Raji (cell line): ENCODE results near the gene AP2A1.
A peak's percentile ranks its signal among the peaks of the same experiment; 100 is the strongest.

Experiments
- POLR2A ChIP-seq: IDR thresholded peaks from 2 replicates; pipeline ENCODE4 v1.6.1; 2011; ENCODE audit warnings: low read depth, low read length, control low read depth; ENCODE audit not compliant: insufficient read depth

The AP2A1 gene

GRCh38 chr19:49799798-49800376 lies 33.1 kb downstream of the AP2A1 start:
- TF ChIP-seq POLR2A, result no peak

GRCh38 chr19:49800771-49801170 lies 34.0 kb downstream of the AP2A1 start:
- no peak for TF ChIP-seq POLR2A

DNA sequence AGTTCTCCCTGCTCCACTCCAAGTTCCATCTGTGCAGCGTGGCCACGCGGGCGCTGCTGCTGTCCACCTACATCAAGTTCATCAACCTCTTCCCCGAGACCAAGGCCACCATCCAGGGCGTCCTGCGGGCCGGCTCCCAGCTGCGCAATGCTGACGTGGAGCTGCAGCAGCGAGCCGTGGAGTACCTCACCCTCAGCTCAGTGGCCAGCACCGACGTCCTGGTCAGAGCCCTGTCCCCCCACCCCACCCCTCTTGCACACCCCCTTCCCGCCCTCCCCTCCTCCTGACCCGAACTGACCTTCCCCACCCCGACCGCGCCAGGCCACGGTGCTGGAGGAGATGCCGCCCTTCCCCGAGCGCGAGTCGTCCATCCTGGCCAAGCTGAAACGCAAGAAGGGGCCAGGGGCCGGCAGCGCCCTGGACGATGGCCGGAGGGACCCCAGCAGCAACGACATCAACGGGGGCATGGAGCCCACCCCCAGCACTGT lies 34.6 kb downstream of the AP2A1 start:
- TF ChIP-seq POLR2A, result no peak

- no peak for TF ChIP-seq POLR2A
These were observed 35.3 kb downstream of the AP2A1 start for GRCh38 chr19:49801966-49802661.

DNA sequence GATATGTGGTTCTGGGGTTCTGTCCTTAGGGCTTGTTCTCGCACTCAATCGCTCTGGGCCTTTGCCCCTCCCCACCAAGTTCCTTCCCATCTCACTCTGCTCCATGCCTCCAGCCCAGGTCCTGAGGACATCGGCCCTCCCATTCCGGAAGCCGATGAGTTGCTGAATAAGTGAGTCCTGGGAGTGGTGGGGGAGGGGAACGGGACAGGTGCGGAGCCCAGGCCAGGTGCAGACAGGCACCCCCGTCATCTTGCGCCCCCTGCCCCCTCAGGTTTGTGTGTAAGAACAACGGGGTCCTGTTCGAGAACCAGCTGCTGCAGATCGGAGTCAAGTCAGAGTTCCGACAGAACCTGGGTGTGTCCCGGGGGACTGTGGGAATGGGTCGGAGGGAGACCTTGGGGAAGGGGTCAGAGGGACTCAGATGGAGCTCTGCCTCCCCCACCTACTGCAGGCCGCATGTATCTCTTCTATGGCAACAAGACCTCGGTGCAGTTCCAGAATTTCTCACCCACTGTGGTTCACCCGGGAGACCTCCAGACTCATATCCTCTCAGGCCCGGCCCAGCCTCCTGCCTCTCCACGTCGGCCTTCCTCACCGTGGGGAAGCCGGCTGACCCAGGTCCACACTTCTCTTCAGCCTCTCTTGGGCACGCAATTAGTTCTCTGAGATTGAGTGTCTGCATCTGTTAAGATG lies 36.2 kb downstream of the AP2A1 start:
- no peak for TF ChIP-seq POLR2A

DNA sequence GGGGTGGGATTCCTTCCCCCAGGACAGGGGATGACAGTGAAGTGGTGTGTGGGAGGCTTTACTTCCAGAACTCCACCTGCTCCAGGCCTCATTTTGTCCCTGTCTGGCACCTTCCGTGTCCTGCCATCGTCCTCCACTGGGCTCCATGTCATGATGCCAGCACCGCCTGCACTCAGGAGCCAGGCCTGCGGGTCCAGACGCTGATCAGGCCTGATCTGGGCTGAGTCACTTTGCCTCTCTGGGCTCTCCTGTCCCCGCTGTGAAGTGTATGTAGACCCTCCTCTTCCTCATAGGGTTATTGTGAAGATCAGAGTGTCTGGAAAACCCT lies 36.7 kb downstream of the AP2A1 start:
- TF ChIP-seq POLR2A, result no peak

DNA sequence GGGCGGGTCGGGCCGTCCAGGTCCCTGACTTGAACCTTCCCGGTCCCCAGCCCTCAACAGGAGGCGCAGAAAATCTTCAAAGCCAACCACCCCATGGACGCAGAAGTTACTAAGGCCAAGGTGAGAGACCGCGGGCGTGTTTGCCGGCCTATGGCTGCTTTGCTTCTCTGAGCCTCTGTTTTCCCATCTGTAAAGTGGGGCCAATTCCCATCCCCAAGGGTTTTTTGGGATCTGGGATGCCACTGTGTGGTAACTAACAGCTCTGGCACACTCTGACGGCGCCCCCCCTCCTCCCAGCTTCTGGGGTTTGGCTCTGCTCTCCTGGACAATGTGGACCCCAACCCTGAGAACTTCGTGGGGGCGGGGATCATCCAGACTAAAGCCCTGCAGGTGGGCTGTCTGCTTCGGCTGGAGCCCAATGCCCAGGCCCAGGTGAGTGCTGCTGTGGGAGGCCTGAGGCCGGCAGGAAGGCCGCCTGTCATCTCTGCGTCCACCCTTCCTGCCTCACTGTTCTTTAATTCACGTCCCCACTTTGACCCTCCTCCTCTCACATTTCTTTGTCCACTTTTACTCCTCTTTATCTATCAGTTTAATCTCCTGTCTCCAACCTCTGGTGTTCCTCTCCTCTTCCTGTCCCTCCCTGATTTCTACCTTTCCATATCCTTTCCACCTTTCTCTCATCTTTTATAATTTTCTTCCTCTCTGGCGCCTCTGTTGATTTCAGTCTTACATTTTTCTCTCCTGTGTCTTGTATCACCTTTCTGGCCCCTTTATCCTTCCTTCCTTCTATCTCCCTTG lies 39.2 kb downstream of the AP2A1 start:
- 0 out of 2 replicates have a peak, but pooled peaks have one; percentile 22 for TF ChIP-seq POLR2A

DNA sequence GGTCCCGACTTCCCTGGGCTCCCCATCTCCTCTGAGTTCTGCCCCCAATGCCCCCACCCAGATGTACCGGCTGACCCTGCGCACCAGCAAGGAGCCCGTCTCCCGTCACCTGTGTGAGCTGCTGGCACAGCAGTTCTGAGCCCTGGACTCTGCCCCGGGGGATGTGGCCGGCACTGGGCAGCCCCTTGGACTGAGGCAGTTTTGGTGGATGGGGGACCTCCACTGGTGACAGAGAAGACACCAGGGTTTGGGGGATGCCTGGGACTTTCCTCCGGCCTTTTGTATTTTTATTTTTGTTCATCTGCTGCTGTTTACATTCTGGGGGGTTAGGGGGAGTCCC lies 39.8 kb downstream of the AP2A1 start:
- TF ChIP-seq POLR2A, result no peak

DNA sequence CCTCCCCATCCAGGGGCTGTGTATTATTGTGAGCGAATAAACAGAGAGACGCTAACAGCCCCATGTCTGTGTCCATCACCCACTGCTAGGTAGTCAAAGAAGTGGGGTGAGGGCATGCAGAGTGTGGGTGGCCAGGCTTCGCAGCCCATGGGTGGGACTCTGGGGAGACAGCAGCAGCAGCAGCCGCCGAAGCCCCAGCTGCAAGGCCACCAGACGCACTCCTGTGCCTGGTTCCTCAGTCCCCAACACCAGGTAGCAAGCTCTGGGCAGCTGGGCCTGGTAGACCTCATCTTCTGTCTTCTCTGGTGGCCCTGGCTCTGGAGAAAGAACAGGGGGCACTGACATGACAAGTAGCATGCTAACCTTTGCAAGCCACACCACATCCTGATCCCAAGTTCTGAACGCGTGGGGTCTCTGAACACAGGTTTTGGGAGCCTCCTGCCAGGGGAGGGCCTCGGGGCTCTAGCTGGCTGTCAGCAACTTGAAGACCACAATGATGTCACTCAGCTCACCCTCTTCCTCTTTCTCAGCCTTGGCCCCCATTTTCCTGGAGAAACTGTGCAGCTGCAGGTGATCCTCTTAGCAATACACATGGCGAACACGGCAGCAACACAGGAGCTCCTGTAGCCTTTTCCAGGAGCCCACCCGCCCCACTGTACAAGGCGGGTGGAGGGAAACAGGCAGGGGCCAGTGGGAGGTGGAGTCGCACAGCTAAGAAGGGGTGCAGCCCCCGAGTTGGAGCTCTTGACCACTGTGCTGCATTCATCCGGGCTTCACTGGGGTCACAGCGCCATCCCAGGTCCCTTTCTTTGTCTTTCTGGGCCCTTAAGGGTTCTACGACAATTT lies 40.5 kb downstream of the AP2A1 start:
- TF ChIP-seq POLR2A, result no peak

DNA sequence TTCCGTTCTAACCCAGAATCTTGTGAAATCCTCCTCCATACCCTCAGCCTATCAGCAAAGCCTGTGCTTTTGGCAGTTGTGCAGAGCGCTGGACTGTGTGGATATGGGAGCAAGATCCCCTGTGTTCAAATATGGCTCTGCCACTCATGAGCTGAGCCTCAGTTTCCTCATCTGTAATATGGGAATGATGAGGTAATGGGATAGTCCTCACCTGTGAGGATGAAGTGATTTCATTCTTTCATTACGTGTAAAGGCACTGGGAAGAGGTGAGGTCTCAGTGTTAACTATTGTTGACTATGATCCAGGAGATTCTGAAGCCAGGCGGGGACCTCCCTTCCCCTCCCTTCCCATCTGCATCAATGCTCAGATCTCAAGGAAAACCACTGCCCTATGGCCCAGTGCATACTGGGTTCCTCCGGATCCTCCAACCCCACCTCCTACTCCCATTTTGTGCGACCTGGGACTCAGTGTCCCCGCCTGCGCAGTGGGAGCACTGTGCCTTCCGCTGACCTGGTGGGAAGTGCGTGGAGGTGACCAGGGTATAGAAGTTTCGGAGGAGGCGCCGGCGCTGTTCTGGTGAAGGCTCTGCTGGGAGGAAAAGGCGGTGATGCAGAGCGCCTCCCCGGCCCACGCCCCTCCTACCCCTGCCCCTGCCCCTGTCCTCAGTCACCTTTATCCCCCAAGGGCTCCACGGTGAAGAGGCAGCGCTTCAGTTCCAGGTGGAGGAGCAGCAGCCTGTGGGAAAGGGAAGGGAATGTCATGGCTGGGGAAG lies 41.3 kb downstream of the AP2A1 start:
- TF ChIP-seq POLR2A, result no peak

DNA sequence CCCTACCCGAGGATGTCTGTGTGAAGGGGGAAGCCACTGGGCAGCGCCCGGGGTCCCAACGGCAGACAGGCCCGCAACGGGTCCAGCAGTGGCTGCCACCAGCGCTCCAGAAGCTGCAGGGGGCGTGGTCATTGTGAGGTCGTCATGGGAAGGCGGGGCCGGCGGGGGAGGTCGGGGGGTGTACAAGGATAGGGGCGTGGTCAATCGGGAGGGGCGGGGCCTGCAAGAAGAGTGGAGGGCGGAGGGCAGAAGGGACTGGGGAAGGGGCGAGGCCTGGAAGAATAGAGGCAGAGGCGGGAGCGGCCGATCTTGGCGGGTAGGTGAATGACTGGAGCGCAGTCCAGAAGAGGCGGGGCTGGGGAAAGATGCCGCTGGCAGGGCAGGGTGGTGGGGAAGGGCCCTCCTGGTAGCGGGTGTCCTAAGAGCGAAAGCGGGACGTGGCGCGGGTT lies 41.9 kb downstream of the AP2A1 start:
- TF ChIP-seq POLR2A, result no peak

- TF ChIP-seq POLR2A, result no peak
These were observed 42.5 kb downstream of the AP2A1 start for GRCh38 chr19:49809160-49809940.

DNA sequence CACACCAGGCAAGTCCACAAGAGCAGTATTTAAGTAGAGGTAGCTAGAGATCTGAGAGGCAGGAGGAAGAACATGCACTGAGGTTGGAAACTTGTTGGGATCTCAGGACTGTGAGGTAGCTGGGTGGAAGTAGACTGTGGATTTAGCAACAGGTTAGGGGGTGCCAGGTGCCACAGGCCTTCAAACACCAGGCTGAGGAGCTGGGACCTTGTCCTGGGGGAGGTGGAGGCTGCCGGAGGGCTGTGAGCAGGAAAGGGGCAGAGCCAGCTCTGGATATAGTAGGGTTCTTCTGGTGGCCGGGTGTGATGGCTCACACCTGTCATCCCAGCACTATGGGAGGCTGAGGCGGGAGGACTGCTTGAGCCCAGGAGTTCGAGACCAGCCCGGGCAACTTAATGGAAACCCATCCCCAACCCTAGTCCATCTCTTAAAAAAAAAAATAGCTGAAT lies 43.2 kb downstream of the AP2A1 start:
- no peak for TF ChIP-seq POLR2A

DNA sequence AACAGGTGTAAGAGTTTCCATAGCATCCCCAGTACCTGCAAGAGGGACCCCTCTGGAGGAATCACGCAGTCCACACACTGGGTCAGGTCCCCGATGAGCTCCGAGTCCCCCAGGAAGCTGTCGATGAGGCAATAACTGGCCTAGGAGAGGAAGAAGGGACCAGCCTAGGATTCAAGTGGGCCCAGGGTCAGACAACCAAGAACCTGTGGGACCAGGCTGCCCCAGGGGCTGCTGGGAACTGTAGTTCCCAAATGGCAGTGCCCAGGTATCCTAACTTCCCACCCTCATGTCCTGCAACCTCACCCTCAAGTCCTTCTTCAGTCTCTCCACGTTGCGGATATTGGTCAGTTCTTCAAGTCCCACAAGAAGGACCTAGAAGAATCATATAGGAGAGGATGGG lies 44.5 kb downstream of the AP2A1 start:
- no peak for TF ChIP-seq POLR2A
